ENCODE data around the gene BBOX1.

- TF ChIP-seq POLR2AphosphoS5 (IDR thresholded peaks at IDR 0.05; ENCODE audit: borderline replicate concordance, low read depth, low read length), result no peak
- no peak for TF ChIP-seq EZH2 (IDR thresholded peaks at IDR 0.05)
- TF ChIP-seq FOXP2 (optimal IDR thresholded peaks at IDR 0.05; ENCODE audit: control extremely low read depth, extremely low read length, insufficient read depth), result no peak
Observed at GRCh38 chr11:27089746-27090145, 49.1 kb downstream of the BBOX1 start.
